Measurements from ENCODE around the gene UST.

DNA sequence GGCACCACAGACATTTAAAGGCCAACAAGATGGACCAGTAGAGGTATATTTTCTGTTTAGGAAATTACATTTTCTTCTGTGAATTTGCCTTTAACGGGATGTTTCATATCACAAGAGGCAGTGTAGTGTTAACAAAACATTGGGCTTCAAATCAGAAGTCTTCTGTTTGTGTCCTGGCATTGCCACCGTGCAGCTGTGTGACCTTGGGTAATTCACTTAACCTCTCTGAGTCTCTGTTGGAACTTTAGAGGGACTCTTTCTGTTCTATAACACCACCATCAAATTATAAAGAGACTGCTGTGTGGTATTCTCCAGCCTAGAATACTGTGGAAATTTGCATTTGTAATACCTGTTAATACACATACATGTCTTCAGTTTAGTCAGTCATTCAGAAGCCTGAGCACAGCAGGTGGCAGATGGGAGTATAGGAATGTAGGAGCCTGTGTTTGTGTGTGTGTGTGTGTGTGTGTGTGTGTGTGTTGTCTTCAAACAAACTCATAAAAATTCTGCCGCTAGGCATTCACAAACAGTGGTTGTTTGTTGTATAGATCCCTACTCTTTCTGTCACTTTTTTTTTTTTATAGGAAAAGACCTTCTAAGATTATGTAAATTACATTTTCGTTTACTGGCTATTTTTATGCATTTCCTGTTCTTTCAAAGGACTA, 22.6 kb downstream of the UST start:
- TF ChIP-seq, protein P1, sequence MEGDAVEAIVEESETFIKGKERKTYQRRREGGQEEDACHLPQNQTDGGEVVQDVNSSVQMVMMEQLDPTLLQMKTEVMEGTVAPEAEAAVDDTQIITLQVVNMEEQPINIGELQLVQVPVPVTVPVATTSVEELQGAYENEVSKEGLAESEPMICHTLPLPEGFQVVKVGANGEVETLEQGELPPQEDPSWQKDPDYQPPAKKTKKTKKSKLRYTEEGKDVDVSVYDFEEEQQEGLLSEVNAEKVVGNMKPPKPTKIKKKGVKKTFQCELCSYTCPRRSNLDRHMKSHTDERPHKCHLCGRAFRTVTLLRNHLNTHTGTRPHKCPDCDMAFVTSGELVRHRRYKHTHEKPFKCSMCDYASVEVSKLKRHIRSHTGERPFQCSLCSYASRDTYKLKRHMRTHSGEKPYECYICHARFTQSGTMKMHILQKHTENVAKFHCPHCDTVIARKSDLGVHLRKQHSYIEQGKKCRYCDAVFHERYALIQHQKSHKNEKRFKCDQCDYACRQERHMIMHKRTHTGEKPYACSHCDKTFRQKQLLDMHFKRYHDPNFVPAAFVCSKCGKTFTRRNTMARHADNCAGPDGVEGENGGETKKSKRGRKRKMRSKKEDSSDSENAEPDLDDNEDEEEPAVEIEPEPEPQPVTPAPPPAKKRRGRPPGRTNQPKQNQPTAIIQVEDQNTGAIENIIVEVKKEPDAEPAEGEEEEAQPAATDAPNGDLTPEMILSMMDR (IDR thresholded peaks at IDR 0.05): no peak
- no peak for TF ChIP-seq POLR2A (IDR thresholded peaks at IDR 0.05)
- TF ChIP-seq EP300 (IDR thresholded peaks at IDR 0.05): no peak
